SK-N-SH treated with all-trans-retinoic acid at 6 μM for 48 hours (cell line): Measurements from ENCODE around the gene GPX2.

ENCODE experiments used
- ATAC-seq: fragments of 200-7000 bp; cut with Tn5 transposase; 3 replicates; pipeline ENCODE4 v1.9.1; 2020; ENCODE audit warnings: mild to moderate bottlenecking, moderate library complexity
- BACH2 ChIP-seq: fragments of 250-450 bp; sonication (Bioruptor Pico); IDR thresholded peaks from 2 replicates; pipeline ENCODE4 v1.9.0; 2021; ENCODE audit warnings: mild to moderate bottlenecking, borderline replicate concordance
- CSDC2 ChIP-seq: fragments of 250-450 bp; sonication (Bioruptor Pico); IDR thresholded peaks from 2 replicates; pipeline ENCODE4 v1.5.0; 2020; ENCODE audit warnings: mild to moderate bottlenecking, moderate library complexity
- ESRRG ChIP-seq: fragments of 250-450 bp; sonication (Bioruptor Pico); IDR thresholded peaks from 2 replicates; pipeline ENCODE4 v1.6.1; 2021; ENCODE audit warnings: mild to moderate bottlenecking
- GLIS3 ChIP-seq: fragments of 250-450 bp; sonication (Bioruptor Pico); IDR thresholded peaks from 2 replicates; pipeline ENCODE4 v1.5.0; 2020; ENCODE audit warnings: mild to moderate bottlenecking, moderate library complexity
- OSR1 ChIP-seq: fragments of 250-450 bp; sonication (Bioruptor Pico); IDR thresholded peaks from 2 replicates; pipeline ENCODE4 v1.8.0; 2022; ENCODE audit warnings: moderate library complexity, mild to moderate bottlenecking, inconsistent platforms
- PPARA ChIP-seq: fragments of 250-450 bp; sonication (Bioruptor Pico); IDR thresholded peaks from 2 replicates; pipeline ENCODE4 v1.5.0; 2020; ENCODE audit warnings: mild to moderate bottlenecking, borderline replicate concordance
- RARB ChIP-seq: fragments of 250-450 bp; sonication (Bioruptor Pico); IDR thresholded peaks from 2 replicates; pipeline ENCODE4 v1.8.0; 2021; ENCODE audit warnings: mild to moderate bottlenecking, moderate library complexity
- SNAI2 ChIP-seq: fragments of 250-450 bp; sonication (Bioruptor Pico); IDR thresholded peaks from 2 replicates; pipeline ENCODE4 v1.5.0; 2020; ENCODE audit warnings: mild to moderate bottlenecking, moderate library complexity
- TCF4 ChIP-seq: fragments of 250-450 bp; sonication (Bioruptor Pico); IDR thresholded peaks from 2 replicates; pipeline ENCODE4 v1.8.0; 2021; ENCODE audit warnings: mild to moderate bottlenecking, moderate library complexity, borderline replicate concordance
- TOX ChIP-seq: fragments of 250-450 bp; sonication (Bioruptor Pico); IDR thresholded peaks from 2 replicates; pipeline ENCODE4 v1.8.0; 2021; ENCODE audit warnings: mild to moderate bottlenecking, moderate library complexity, borderline replicate concordance
- ZC3H10 ChIP-seq: fragments of 250-450 bp; sonication (Bioruptor Pico); IDR thresholded peaks from 2 replicates; pipeline ENCODE4 v1.5.1; 2021; ENCODE audit warnings: mild to moderate bottlenecking, moderate library complexity
- ZFP3 ChIP-seq: fragments of 250-450 bp; sonication (Bioruptor Pico); IDR thresholded peaks from 2 replicates; pipeline ENCODE4 v1.5.0; 2020; ENCODE audit warnings: mild to moderate bottlenecking, moderate library complexity
- ZFP30 ChIP-seq: fragments of 450-650 bp; formaldehyde crosslinking; IDR thresholded peaks from 2 replicates; pipeline ENCODE4 v1.5.0; 2022; ENCODE audit warnings: mild to moderate bottlenecking, moderate library complexity
- ZNF70 ChIP-seq: fragments of 450-650 bp; formaldehyde crosslinking; IDR thresholded peaks from 2 replicates; pipeline ENCODE4 v1.5.0; 2020; ENCODE audit warnings: mild to moderate bottlenecking, moderate library complexity
- ZNF8 ChIP-seq: fragments of 450-650 bp; formaldehyde crosslinking; IDR thresholded peaks from 2 replicates; pipeline ENCODE4 v1.5.0; 2020; ENCODE audit warnings: mild to moderate bottlenecking, moderate library complexity
- TF ChIP-seq, protein P1 (sequence below): fragments of 250-450 bp; sonication (Bioruptor Pico); IDR thresholded peaks from 2 replicates; pipeline ENCODE4 v1.5.0; 2020; ENCODE audit warnings: mild to moderate bottlenecking, moderate library complexity
- TF ChIP-seq, protein P2 (sequence below): fragments of 250-450 bp; sonication (Bioruptor Pico); IDR thresholded peaks from 2 replicates; pipeline ENCODE4 v1.5.1; 2021; ENCODE audit warnings: mild to moderate bottlenecking, moderate library complexity
- TF ChIP-seq, protein P3 (sequence below): fragments of 250-450 bp; sonication (Bioruptor Pico); IDR thresholded peaks from 2 replicates; pipeline ENCODE4 v1.5.1; 2020; ENCODE audit warnings: low read depth, mild to moderate bottlenecking, moderate library complexity
- TF ChIP-seq, protein P4 (sequence below): fragments of 250-450 bp; sonication (Bioruptor Pico); IDR thresholded peaks from 2 replicates; pipeline ENCODE4 v1.8.0; 2021; ENCODE audit warnings: low read depth, mild to moderate bottlenecking, moderate library complexity, borderline replicate concordance

GPX2 gene

DNA sequence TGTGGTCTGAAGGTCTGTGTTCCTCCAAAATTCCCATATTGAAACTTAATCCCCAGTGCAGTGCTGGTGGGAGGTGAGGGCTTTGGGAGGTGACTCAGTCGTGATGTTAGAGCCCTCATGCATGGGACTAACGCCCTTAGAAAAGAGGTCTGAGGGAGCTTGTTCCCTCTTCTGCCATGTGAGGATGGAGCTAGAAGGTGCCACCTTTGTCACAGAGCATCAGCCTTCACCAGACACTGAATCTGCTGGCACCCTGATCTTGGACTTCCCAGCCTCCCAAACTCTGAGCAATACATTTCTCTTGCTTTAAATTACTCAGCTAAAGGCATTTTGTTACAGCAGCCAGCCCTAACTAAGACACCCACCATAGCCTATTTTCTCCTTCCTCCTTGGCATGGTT is 15.7 kb upstream of the GPX2 start (continued):
- TF ChIP-seq, protein P1, sequence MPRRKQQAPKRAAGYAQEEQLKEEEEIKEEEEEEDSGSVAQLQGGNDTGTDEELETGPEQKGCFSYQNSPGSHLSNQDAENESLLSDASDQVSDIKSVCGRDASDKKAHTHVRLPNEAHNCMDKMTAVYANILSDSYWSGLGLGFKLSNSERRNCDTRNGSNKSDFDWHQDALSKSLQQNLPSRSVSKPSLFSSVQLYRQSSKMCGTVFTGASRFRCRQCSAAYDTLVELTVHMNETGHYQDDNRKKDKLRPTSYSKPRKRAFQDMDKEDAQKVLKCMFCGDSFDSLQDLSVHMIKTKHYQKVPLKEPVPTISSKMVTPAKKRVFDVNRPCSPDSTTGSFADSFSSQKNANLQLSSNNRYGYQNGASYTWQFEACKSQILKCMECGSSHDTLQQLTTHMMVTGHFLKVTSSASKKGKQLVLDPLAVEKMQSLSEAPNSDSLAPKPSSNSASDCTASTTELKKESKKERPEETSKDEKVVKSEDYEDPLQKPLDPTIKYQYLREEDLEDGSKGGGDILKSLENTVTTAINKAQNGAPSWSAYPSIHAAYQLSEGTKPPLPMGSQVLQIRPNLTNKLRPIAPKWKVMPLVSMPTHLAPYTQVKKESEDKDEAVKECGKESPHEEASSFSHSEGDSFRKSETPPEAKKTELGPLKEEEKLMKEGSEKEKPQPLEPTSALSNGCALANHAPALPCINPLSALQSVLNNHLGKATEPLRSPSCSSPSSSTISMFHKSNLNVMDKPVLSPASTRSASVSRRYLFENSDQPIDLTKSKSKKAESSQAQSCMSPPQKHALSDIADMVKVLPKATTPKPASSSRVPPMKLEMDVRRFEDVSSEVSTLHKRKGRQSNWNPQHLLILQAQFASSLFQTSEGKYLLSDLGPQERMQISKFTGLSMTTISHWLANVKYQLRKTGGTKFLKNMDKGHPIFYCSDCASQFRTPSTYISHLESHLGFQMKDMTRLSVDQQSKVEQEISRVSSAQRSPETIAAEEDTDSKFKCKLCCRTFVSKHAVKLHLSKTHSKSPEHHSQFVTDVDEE (CRISPR knock-in tag), result no peak
- TF ChIP-seq ZNF70 (CRISPR knock-in tag) (no peak), RARB (CRISPR knock-in tag) (no peak), ZC3H10 (no peak), TOX (CRISPR knock-in tag) (no peak)
- TF ChIP-seq, protein P2, sequence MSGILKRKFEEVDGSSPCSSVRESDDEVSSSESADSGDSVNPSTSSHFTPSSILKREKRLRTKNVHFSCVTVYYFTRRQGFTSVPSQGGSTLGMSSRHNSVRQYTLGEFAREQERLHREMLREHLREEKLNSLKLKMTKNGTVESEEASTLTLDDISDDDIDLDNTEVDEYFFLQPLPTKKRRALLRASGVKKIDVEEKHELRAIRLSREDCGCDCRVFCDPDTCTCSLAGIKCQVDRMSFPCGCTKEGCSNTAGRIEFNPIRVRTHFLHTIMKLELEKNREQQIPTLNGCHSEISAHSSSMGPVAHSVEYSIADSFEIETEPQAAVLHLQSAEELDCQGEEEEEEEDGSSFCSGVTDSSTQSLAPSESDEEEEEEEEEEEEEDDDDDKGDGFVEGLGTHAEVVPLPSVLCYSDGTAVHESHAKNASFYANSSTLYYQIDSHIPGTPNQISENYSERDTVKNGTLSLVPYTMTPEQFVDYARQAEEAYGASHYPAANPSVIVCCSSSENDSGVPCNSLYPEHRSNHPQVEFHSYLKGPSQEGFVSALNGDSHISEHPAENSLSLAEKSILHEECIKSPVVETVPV, result no peak
- TF ChIP-seq, all 23 proteins: peak for 0

DNA sequence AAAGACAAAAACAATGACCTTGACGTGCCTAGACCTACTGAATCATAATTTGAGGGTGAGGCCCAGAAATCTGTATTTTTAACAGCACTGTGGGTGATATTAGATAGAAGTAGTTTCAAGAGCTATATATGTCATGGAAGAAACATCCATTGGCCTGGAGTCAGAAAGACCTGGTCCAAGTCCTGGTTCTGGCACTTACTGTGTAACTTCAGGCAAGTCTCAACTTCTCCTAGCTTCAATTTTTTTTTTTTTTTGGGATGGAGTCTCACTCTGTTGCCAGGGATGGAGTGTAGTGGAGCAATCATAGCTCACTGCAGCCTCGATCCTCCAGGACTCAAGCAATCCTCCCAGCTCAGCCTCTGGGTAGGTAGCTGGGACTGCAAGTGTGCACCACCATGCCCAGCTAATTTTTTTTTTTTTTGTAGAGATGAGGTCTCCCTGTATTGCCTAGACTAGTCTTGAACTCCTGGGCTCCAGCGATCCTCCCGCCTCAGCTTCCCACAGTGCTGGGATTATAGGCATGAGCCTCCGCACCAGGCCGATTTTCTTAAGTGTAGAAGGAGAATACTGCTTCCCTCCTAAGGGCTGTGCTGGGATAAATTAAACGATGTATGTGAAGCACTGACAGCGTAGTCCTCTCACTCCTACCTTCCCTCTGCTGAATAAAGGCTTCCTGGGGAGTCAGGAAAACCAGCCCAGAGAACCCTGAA is 14.3 kb upstream of the GPX2 start:
- ATAC-seq, result no peak

DNA sequence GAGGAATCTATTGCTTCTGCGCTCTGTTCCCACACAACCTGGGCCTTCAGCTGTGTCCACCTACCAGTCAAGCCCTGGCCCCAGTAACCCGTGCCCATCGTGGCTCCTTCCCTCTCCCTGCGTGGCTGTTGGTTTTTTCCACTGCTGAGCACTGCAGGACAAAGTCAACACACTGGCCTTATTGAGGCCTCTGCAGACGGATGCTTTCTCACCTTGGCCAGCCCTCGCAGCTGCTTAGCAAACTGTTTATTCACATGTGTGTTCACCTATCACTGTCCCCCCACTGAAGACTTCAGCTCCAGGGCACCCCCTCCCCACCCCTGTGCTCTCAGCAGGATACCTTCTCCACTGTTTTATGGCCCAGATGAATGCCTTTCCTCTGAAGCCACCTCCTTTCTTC is 12.8 kb upstream of the GPX2 start:
- ATAC-seq, result no peak
- no peak for TF ChIP-seq ZNF70 (CRISPR knock-in tag)
- TF ChIP-seq GLIS3 (CRISPR knock-in tag), result no peak
- TF ChIP-seq SNAI2, result no peak
- TF ChIP-seq, protein P2, result no peak
- TF ChIP-seq ZC3H10, result no peak
- TF ChIP-seq, protein P1 (CRISPR knock-in tag), result no peak
- no peak for TF ChIP-seq ZNF8 (CRISPR knock-in tag)
- TF ChIP-seq CSDC2 (CRISPR knock-in tag), result no peak
- TF ChIP-seq OSR1 (CRISPR knock-in tag), result no peak
- TF ChIP-seq PPARA, result no peak
- TF ChIP-seq BACH2 (CRISPR knock-in tag), result no peak
- TF ChIP-seq ZFP30 (CRISPR knock-in tag), result no peak
- TF ChIP-seq, protein P3, sequence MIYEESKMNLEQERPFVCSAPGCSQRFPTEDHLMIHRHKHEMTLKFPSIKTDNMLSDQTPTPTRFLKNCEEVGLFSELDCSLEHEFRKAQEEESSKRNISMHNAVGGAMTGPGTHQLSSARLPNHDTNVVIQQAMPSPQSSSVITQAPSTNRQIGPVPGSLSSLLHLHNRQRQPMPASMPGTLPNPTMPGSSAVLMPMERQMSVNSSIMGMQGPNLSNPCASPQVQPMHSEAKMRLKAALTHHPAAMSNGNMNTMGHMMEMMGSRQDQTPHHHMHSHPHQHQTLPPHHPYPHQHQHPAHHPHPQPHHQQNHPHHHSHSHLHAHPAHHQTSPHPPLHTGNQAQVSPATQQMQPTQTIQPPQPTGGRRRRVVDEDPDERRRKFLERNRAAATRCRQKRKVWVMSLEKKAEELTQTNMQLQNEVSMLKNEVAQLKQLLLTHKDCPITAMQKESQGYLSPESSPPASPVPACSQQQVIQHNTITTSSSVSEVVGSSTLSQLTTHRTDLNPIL (CRISPR knock-in tag), result no peak
- TF ChIP-seq TCF4, result no peak

More for the DNA sequence above, 14.3 kb upstream of the GPX2 start:
- no peak for TF ChIP-seq GLIS3 (CRISPR knock-in tag)
- no peak for TF ChIP-seq RARB (CRISPR knock-in tag)
- no peak for TF ChIP-seq ZFP3 (CRISPR knock-in tag)
- no peak for TF ChIP-seq SNAI2
- TF ChIP-seq PPARA, result no peak
- TF ChIP-seq ZNF8 (CRISPR knock-in tag), result no peak
- no peak for TF ChIP-seq ZC3H10
- TF ChIP-seq, protein P4, sequence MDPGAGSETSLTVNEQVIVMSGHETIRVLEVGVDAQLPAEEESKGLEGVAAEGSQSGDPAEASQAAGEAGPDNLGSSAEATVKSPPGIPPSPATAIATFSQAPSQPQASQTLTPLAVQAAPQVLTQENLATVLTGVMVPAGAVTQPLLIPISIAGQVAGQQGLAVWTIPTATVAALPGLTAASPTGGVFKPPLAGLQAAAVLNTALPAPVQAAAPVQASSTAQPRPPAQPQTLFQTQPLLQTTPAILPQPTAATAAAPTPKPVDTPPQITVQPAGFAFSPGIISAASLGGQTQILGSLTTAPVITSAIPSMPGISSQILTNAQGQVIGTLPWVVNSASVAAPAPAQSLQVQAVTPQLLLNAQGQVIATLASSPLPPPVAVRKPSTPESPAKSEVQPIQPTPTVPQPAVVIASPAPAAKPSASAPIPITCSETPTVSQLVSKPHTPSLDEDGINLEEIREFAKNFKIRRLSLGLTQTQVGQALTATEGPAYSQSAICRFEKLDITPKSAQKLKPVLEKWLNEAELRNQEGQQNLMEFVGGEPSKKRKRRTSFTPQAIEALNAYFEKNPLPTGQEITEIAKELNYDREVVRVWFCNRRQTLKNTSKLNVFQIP (CRISPR knock-in tag), result no peak
- no peak for TF ChIP-seq ZNF70 (CRISPR knock-in tag)
- TF ChIP-seq BACH2 (CRISPR knock-in tag), result no peak
- TF ChIP-seq TCF4, result no peak
- TF ChIP-seq ZFP30 (CRISPR knock-in tag), result no peak
- TF ChIP-seq, protein P1 (CRISPR knock-in tag), result no peak
- TF ChIP-seq CSDC2 (CRISPR knock-in tag), result no peak
- no peak for TF ChIP-seq ESRRG (CRISPR knock-in tag)
